Eye (tissue), 1 donor: ENCODE results near the gene SERF2.
"Not testable (repeated sequence)": the region's sequence is repeated elsewhere in the genome, so short reads cannot be mapped to it uniquely, and the experiment has no call there.

Experiments
- DNase-seq: peaks from one replicate; pipeline ENCODE4 v3.0.0-alpha.2; 2015

The SERF2 gene

GRCh38 chr15:43830691-43831275 is 38.7 kb downstream of the SERF2 start:
- not testable (repeated sequence) for DNase-seq

- not testable (repeated sequence) for DNase-seq
Observed at GRCh38 chr15:43831519-43832052, 39.5 kb downstream of the SERF2 start.

GRCh38 chr15:43832485-43832884 is 40.4 kb downstream of the SERF2 start:
- DNase-seq = not testable (repeated sequence)

GRCh38 chr15:43845421-43845820 is 53.3 kb downstream of the SERF2 start:
- no peak for DNase-seq
